Measurements from ENCODE around the gene HMGA1.

HMGA1 gene

DNA sequence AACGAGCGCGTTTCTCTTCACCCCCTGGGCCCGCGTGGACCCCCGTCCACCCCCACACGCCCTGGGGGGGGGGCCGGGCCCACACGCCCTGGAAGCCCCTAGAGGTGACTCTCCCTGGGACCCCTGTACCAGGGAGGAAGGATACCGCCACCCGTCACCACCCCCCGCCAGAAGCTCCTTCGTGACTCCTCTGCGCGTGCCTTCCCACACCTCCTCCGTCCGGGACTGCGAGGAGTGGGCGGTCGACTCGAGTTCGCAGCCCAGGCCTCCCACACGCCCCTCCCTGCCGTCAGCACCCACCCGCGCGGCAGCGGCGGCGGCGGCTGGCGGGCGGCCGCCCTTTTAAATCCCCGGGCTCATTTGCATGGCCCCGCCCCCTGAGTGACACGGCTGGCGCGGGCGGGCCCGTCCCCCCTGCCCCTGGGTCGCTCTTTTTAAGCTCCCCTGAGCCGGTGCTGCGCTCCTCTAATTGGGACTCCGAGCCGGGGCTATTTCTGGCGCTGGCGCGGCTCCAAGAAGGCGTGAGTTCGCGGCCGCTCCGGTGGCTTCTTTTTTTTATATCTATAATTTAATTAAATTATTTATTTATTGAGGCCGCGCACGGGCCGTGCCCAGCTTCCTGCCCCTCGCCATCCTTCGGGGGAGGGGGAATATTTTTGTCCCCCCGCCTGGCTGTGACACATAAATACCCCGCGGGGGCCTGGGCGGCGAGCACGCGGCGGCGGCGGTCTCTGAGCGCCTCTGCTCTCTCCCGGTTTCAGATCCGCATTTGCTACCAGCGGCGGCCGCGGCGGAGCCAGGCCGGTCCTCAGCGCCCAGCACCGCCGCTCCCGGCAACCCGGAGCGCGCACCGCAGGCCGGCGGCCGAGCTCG lies at the start of gene HMGA1:
HMGA1 (plus strand) TSS at position 431 of the 873 bp plus-strand sequence. CDS start 3,908 bp downstream, outside the sequence.
- no peaks in the 10 kb centered on the region for H3K27me3 Mint-ChIP-seq
- peak within 1 kb of the TSS; percentile 93 for H3K4me3 Mint-ChIP-seq
- H3K27ac Mint-ChIP-seq: peak within 1 kb of the TSS; percentile 98
- no peaks in the 10 kb centered on the region for H3K9me3 Mint-ChIP-seq
- H3K4me1 Mint-ChIP-seq: peaks cover 44% of the 10 kb centered on the region
- peaks cover 19% of the 10 kb centered on the region for H3K36me3 Mint-ChIP-seq

GRCh38 chr6:34189806-34190503 lies 46.7 kb upstream of the HMGA1 start:
- H3K9me3 Mint-ChIP-seq: no peaks in the 10 kb centered on the region
- no peak overlapping the region for H3K27ac Mint-ChIP-seq
- no peaks in the 10 kb centered on the region for H3K36me3 Mint-ChIP-seq
- H3K4me3 Mint-ChIP-seq: no peak overlapping the region
- H3K27me3 Mint-ChIP-seq: no peaks in the 10 kb centered on the region
- H3K4me1 Mint-ChIP-seq: peaks cover 14% of the 10 kb centered on the region

DNA sequence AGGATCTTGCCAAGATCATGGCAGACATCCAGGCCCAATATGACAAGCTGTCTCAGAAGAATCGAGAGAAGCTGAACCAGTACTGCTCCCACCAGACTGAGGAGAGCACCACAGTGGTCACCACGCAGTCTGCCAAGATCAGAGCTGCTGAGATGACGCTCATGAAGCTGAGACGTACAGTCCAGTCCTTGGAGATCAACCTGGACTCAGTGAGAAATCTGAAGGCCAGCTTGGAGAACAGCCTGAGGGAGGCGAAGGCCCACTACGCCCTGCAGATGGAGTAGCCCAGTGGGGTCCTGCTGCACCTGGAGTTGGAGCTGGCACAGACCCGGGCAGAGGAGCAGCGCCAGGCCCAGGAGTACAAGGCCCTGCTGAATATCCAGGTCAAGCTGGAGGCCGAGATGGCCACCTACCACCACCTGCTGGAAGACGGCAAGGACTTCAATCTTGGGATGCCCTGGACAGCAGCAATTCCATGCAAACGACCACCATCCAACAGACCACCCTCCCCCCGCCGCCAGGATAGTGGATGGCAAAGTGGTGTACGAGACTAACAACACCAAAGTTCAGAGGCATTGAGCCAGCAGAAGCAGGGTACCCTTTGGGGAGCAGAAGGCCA lies 46.1 kb upstream of the HMGA1 start:
- no peak overlapping the region for H3K4me3 Mint-ChIP-seq
- no peaks in the 10 kb centered on the region for H3K27me3 Mint-ChIP-seq
- no peaks in the 10 kb centered on the region for H3K9me3 Mint-ChIP-seq
- no peaks in the 10 kb centered on the region for H3K36me3 Mint-ChIP-seq
- peaks cover 11% of the 10 kb centered on the region for H3K4me1 Mint-ChIP-seq
- H3K27ac Mint-ChIP-seq: no peak overlapping the region

DNA sequence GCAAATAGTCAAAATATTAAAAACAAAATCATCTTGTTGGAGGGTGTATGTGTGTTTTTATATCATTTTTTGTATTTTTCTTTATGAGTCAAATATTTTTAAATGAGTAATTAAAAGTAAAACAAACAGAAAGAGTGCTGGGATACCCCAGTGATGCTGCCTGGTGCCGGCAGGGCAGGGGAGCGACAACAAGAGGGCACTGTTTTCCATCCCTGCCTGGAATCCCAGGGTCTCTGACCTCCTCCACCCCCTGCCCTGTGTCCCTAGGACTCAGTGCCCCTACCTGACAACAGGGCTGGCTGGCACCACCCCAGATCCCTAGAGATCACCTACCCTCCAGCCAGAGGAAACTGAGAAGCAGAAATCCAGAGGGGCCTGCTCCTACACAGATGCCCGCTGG lies 41.9 kb upstream of the HMGA1 start:
- Mint-ChIP-seq H3K36me3 (no peaks in the 10 kb centered on the region), H3K27ac (no peak overlapping the region), H3K9me3 (no peaks in the 10 kb centered on the region), H3K4me1 (peaks cover 13% of the 10 kb centered on the region), H3K4me3 (no peak overlapping the region), H3K27me3 (no peaks in the 10 kb centered on the region)

DNA sequence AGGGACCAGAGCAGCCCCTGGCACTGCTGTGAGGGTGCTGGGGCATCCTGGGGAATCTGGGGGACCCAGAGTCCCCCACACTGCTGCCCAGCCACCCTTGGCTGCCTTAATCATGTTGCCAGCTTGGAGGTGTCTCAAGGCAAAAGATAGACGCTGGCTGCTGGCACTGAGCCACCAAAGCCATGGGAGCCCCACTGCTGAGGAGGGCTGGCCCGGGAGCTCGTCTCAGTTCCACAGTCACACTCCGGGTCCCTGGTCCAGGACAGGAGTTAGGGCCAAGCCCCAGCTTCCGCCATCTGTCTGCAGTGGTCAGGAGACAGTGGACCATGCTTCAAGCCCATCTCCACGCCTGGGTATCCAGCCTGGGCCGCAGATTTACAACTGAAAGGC lies 41.0 kb upstream of the HMGA1 start:
- Mint-ChIP-seq H3K36me3 (no peaks in the 10 kb centered on the region), H3K27me3 (no peaks in the 10 kb centered on the region), H3K4me1 (peaks cover 10% of the 10 kb centered on the region), H3K27ac (no peak overlapping the region), H3K4me3 (no peak overlapping the region), H3K9me3 (no peaks in the 10 kb centered on the region)

- Mint-ChIP-seq H3K36me3 (no peaks in the 10 kb centered on the region), H3K27ac (peak overlapping the region; percentile 79), H3K4me1 (peaks cover 11% of the 10 kb centered on the region), H3K4me3 (peak overlapping the region; percentile 87), H3K9me3 (no peaks in the 10 kb centered on the region), H3K27me3 (no peaks in the 10 kb centered on the region)
These were observed 40.4 kb upstream of the HMGA1 start for GRCh38 chr6:34196116-34196832.

- Mint-ChIP-seq H3K27me3 (no peaks in the 10 kb centered on the region), H3K4me1 (peaks cover 11% of the 10 kb centered on the region), H3K27ac (no peak overlapping the region), H3K9me3 (no peaks in the 10 kb centered on the region), H3K4me3 (peak overlapping the region; percentile 87), H3K36me3 (no peaks in the 10 kb centered on the region)
These were observed 39.9 kb upstream of the HMGA1 start for GRCh38 chr6:34196833-34197195.

GRCh38 chr6:34200340-34200971 lies 36.2 kb upstream of the HMGA1 start:
- H3K9me3 Mint-ChIP-seq: no peaks in the 10 kb centered on the region
- no peaks in the 10 kb centered on the region for H3K36me3 Mint-ChIP-seq
- H3K27me3 Mint-ChIP-seq: no peaks in the 10 kb centered on the region
- H3K4me1 Mint-ChIP-seq: peaks cover 11% of the 10 kb centered on the region
- no peak overlapping the region for H3K27ac Mint-ChIP-seq
- no peak overlapping the region for H3K4me3 Mint-ChIP-seq

GRCh38 chr6:34201455-34202107 lies 35.1 kb upstream of the HMGA1 start:
- H3K27me3 Mint-ChIP-seq: no peaks in the 10 kb centered on the region
- peaks cover 7% of the 10 kb centered on the region for H3K4me1 Mint-ChIP-seq
- no peak overlapping the region for H3K4me3 Mint-ChIP-seq
- no peaks in the 10 kb centered on the region for H3K36me3 Mint-ChIP-seq
- no peaks in the 10 kb centered on the region for H3K9me3 Mint-ChIP-seq
- no peak overlapping the region for H3K27ac Mint-ChIP-seq

DNA sequence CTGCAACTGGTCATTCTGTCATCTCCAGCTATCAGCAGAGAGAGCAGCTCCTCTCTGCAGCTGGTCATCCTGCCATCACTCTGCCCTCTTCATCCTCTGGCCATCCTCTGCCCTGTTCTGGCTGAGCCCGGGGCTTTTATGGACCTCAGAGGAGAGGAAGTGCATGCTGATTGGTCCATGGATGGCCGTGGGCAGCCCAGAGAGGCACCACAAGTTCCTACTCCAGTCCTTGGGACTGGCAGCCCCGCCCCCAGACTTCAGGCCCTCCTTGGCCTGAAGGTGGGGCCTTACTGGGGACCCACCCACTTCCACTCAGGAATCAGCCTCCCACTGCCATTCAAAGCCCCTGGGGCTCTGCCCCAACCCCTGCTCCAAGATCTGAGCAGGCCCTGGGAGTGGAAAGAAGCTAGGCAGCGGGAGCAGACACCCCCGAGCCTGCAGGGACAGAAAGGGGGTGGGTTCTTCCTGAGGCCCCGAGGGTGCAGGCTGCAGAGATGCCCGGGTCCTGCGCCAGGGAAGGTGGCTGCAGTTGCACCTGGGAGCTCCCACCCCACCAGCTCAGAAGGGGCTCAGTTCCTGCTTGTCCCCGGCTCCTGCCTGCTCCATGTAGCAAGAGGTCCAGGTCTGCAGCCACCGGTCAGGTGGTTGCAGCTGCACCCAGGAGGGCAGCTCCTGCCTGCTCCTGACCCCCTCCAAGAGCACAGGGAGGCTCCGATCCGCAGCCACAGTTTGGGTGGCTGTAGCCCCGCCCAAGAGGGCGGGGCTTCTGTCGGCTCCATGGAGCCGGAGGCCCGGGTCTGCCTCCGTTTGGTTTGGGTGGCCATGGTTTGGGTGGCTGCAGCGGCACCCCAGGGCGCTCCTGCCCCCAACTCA lies 34.1 kb upstream of the HMGA1 start:
- Mint-ChIP-seq H3K27me3 (no peaks in the 10 kb centered on the region), H3K9me3 (no peaks in the 10 kb centered on the region), H3K4me3 (no peak overlapping the region)

GRCh38 chr6:34204693-34205092 lies 32.0 kb upstream of the HMGA1 start:
- Mint-ChIP-seq H3K4me3 (no peak overlapping the region), H3K36me3 (no peaks in the 10 kb centered on the region), H3K4me1 (peaks cover 18% of the 10 kb centered on the region), H3K27me3 (no peaks in the 10 kb centered on the region), H3K27ac (no peak overlapping the region), H3K9me3 (no peaks in the 10 kb centered on the region)

More for the DNA sequence above, 34.1 kb upstream of the HMGA1 start:
- Mint-ChIP-seq H3K4me1 (peaks cover 9% of the 10 kb centered on the region), H3K27ac (no peak overlapping the region), H3K36me3 (no peaks in the 10 kb centered on the region)

DNA sequence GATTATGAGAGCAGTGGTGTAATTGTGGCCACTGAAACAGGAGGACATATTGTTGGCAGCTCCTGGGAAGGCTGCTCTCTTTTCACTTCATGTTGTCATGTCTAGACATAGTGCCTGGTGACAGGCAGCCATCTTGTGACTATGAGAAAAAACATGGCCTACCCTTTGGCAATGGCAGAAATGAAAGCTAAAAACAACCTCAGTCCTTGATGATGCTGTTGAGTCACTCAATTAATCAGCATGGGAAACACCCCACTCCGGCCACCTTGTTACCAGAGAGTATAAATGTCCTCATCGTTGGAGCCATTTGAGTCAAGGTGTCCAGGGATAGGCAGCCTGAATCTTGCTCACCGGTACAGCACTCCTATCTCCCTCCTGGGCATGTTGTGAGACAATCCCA lies 31.2 kb upstream of the HMGA1 start:
- Mint-ChIP-seq H3K9me3 (no peaks in the 10 kb centered on the region), H3K4me1 (peaks cover 14% of the 10 kb centered on the region), H3K27ac (no peak overlapping the region)

GRCh38 chr6:34205916-34206315 lies 30.8 kb upstream of the HMGA1 start:
- no peaks in the 10 kb centered on the region for H3K27me3 Mint-ChIP-seq
- H3K27ac Mint-ChIP-seq: no peak overlapping the region
- no peaks in the 10 kb centered on the region for H3K36me3 Mint-ChIP-seq
- no peaks in the 10 kb centered on the region for H3K9me3 Mint-ChIP-seq
- H3K4me3 Mint-ChIP-seq: no peak overlapping the region
- H3K4me1 Mint-ChIP-seq: peaks cover 11% of the 10 kb centered on the region

More for the DNA sequence above, 31.2 kb upstream of the HMGA1 start:
- Mint-ChIP-seq H3K36me3 (no peaks in the 10 kb centered on the region), H3K4me3 (no peak overlapping the region), H3K27me3 (no peaks in the 10 kb centered on the region)

GRCh38 chr6:34206726-34207125 lies 29.9 kb upstream of the HMGA1 start:
- Mint-ChIP-seq H3K27me3 (no peaks in the 10 kb centered on the region), H3K4me3 (no peak overlapping the region), H3K27ac (no peak overlapping the region), H3K9me3 (no peaks in the 10 kb centered on the region), H3K4me1 (peaks cover 11% of the 10 kb centered on the region), H3K36me3 (no peaks in the 10 kb centered on the region)

All from activated naive CD4-positive, alpha-beta T cell treated with anti-CD3 and anti-CD28 coated beads, Interleukin-2, amount 50 U/mL, for 24 hours (primary cell).